PFSK-1 (cell line): ENCODE data around the gene KCNIP4.

Experiments used
- FOXP2 ChIP-seq: optimal IDR thresholded peaks from 2 replicates; pipeline ENCODE3; 2011; ENCODE audit warnings: borderline replicate concordance, control low read depth, inconsistent platforms; ENCODE audit not compliant: insufficient read depth; ENCODE audit errors: extremely low read length, extremely low read depth
- POLR2AphosphoS5 ChIP-seq: IDR thresholded peaks from 2 replicates; pipeline ENCODE4 v1.6.1; 2012; ENCODE audit warnings: low read depth, mild to moderate bottlenecking, control low read depth, low read length, moderate library complexity
- REST ChIP-seq, 2 experiments: IDR thresholded peaks; 2 replicates each; pipeline versions ENCODE4 v1.6.1 to v1.8.0; 2011 to 2012; ENCODE audit warnings: low read depth in 2 of 2, low read length in 2 of 2, control low read depth in 1 of 2, inconsistent platforms in 1 of 2, mild to moderate bottlenecking in 1 of 2, moderate library complexity in 1 of 2; ENCODE audit not compliant: insufficient read depth in 1 of 2
- SIN3A ChIP-seq: IDR thresholded peaks from 2 replicates; pipeline ENCODE4 v1.6.1; 2012; ENCODE audit warnings: mild to moderate bottlenecking, low read length, moderate library complexity, borderline replicate concordance; ENCODE audit not compliant: insufficient read depth
- TAF1 ChIP-seq: IDR thresholded peaks from 2 replicates; pipeline ENCODE4 v1.6.1; 2012; ENCODE audit warnings: low read length, control low read depth, borderline replicate concordance; ENCODE audit not compliant: insufficient read depth

KCNIP4 gene

GRCh38 chr4:21002286-21002685, 946.3 kb downstream of the KCNIP4 start:
- TF ChIP-seq TAF1 (no peak), REST (IDR thresholded peaks at IDR 0.05; ENCODE audit: insufficient read depth in 1 of 2, low read depth in 2 of 2, low read length in 2 of 2) (no peak), SIN3A (no peak), POLR2AphosphoS5 (no peak), FOXP2 (no peak)

GRCh38 chr4:21001490-21001889, 947.1 kb downstream of the KCNIP4 start:
- TF ChIP-seq FOXP2, result no peak
- no peak for TF ChIP-seq TAF1
- no peak for TF ChIP-seq SIN3A
- no peak for TF ChIP-seq REST (IDR thresholded peaks at IDR 0.05; ENCODE audit: insufficient read depth in 1 of 2, low read depth in 2 of 2, low read length in 2 of 2)
- TF ChIP-seq POLR2AphosphoS5, result no peak

- no peak for TF ChIP-seq TAF1
- TF ChIP-seq SIN3A, result no peak
- TF ChIP-seq POLR2AphosphoS5, result no peak
- no peak for TF ChIP-seq FOXP2
- TF ChIP-seq REST (IDR thresholded peaks at IDR 0.05; ENCODE audit: insufficient read depth in 1 of 2, low read depth in 2 of 2, low read length in 2 of 2), result no peak
Measured at GRCh38 chr4:20997886-20998285, 950.7 kb downstream of the KCNIP4 start.

- TF ChIP-seq POLR2AphosphoS5, result no peak
- TF ChIP-seq TAF1, result no peak
- TF ChIP-seq FOXP2, result no peak
- no peak for TF ChIP-seq REST (IDR thresholded peaks at IDR 0.05; ENCODE audit: insufficient read depth in 1 of 2, low read depth in 2 of 2, low read length in 2 of 2)
- TF ChIP-seq SIN3A, result no peak
Measured at GRCh38 chr4:20995610-20996009, 953.0 kb downstream of the KCNIP4 start.

GRCh38 chr4:20995015-20995414, 953.6 kb downstream of the KCNIP4 start:
- no peak for TF ChIP-seq REST (IDR thresholded peaks at IDR 0.05; ENCODE audit: insufficient read depth in 1 of 2, low read depth in 2 of 2, low read length in 2 of 2)
- TF ChIP-seq TAF1, result no peak
- TF ChIP-seq POLR2AphosphoS5, result no peak
